ENCODE data around the gene TMIGD1. TPM values are rescaled to one million over a fixed set of nuclear protein-coding genes. Genes with fewer than 3 reads are reported as not detected.

Gene TMIGD1
- total RNA-seq, 2 experiments from 2014 or later = not detected

GRCh38 chr17:30302241-30302640 lies 31.6 kb downstream of the TMIGD1 start:
- Mint-ChIP-seq H3K9me3 (ENCODE audit: insufficient read depth) (no peaks in the 10 kb centered on the region), H3K4me3 (no peak overlapping the region), H3K4me1 (ENCODE audit: low read depth) (peaks cover 7% of the 10 kb centered on the region), H3K36me3 (ENCODE audit: low read depth) (no peaks in the 10 kb centered on the region), H3K27ac (no peak overlapping the region), H3K27me3 (ENCODE audit: low read depth) (peaks cover 2% of the 10 kb centered on the region)
- ChIA-PET CTCF (interaction anchor here (1.1 kb wide), 1 partner anchor 34 kb away, joined by 3 read pairs; no protein-coding TSS in a partner anchor), POLR2A (no interaction called here)
- ATAC-seq (no peak), DNase-seq (no peak)

- no peak for DNase-seq
- ChIA-PET CTCF (interaction anchor here (1.1 to 2.5 kb wide), 3 partner anchors 15 to 36 kb away, joined by 4 to 9 read pairs (median 5); no protein-coding TSS in a partner anchor), POLR2A (no interaction called here)
- ATAC-seq = no peak
- Mint-ChIP-seq H3K27ac (no peak overlapping the region), H3K36me3 (ENCODE audit: low read depth) (no peaks in the 10 kb centered on the region), H3K4me3 (no peak overlapping the region), H3K27me3 (ENCODE audit: low read depth) (peaks cover 1% of the 10 kb centered on the region), H3K4me1 (ENCODE audit: low read depth) (peaks cover 7% of the 10 kb centered on the region), H3K9me3 (ENCODE audit: insufficient read depth) (no peaks in the 10 kb centered on the region)
These were observed 33.0 kb downstream of the TMIGD1 start for GRCh38 chr17:30300818-30301217.

- H3K27ac Mint-ChIP-seq = no peak overlapping the region
- no peak for DNase-seq
- no peak for ATAC-seq
- H3K4me1 Mint-ChIP-seq (ENCODE audit: low read depth) = peaks cover 7% of the 10 kb centered on the region
- no peaks in the 10 kb centered on the region for H3K9me3 Mint-ChIP-seq (ENCODE audit: insufficient read depth)
- H3K4me3 Mint-ChIP-seq = no peak overlapping the region
- H3K27me3 Mint-ChIP-seq (ENCODE audit: low read depth) = no peaks in the 10 kb centered on the region
- CTCF ChIA-PET = interaction anchor here (0.9 to 2.5 kb wide), 3 partner anchors 24 to 37 kb away, joined by 3 to 9 read pairs (median 5); no protein-coding TSS in a partner anchor
- H3K36me3 Mint-ChIP-seq (ENCODE audit: low read depth) = no peaks in the 10 kb centered on the region
- POLR2A ChIA-PET = no interaction called here
These were observed 34.9 kb downstream of the TMIGD1 start for GRCh38 chr17:30299000-30299399.

GRCh38 chr17:30297715-30298114 lies 36.1 kb downstream of the TMIGD1 start:
- no peak for DNase-seq
- Mint-ChIP-seq H3K36me3 (ENCODE audit: low read depth) (no peaks in the 10 kb centered on the region), H3K27me3 (ENCODE audit: low read depth) (no peaks in the 10 kb centered on the region), H3K27ac (no peak overlapping the region), H3K9me3 (ENCODE audit: insufficient read depth) (no peaks in the 10 kb centered on the region), H3K4me1 (ENCODE audit: low read depth) (peaks cover 7% of the 10 kb centered on the region), H3K4me3 (no peak overlapping the region)
- ChIA-PET POLR2A (no interaction called here), CTCF (no interaction called here)
- ATAC-seq = no peak

GRCh38 chr17:30296499-30297080 lies 37.3 kb downstream of the TMIGD1 start:
- ATAC-seq (no peak), DNase-seq (no peak)
- Mint-ChIP-seq H3K36me3 (ENCODE audit: low read depth) (no peaks in the 10 kb centered on the region), H3K27ac (no peak overlapping the region), H3K4me3 (no peak overlapping the region), H3K9me3 (ENCODE audit: insufficient read depth) (no peaks in the 10 kb centered on the region), H3K27me3 (ENCODE audit: low read depth) (no peaks in the 10 kb centered on the region), H3K4me1 (ENCODE audit: low read depth) (peaks cover 11% of the 10 kb centered on the region)
- ChIA-PET POLR2A (no interaction called here), CTCF (interaction anchor here (1.1 to 2.2 kb wide), 2 partner anchors 40 to 43 kb away, joined by 4 to 8 read pairs; no protein-coding TSS in a partner anchor)

GRCh38 chr17:30292286-30292858 lies 41.5 kb downstream of the TMIGD1 start:
- H3K4me1 Mint-ChIP-seq (ENCODE audit: low read depth) = peaks cover 20% of the 10 kb centered on the region
- peak overlapping the region; percentile 53 for H3K27ac Mint-ChIP-seq
- no peaks in the 10 kb centered on the region for H3K27me3 Mint-ChIP-seq (ENCODE audit: low read depth)
- ATAC-seq (no peak), DNase-seq (peak; percentile 23)
- peak overlapping the region; percentile 52 for H3K4me3 Mint-ChIP-seq
- ChIA-PET CTCF (interaction anchor here (0.8 to 3.2 kb wide), 13 partner anchors 10 to 199 kb away, joined by 3 to 38 read pairs (median 5); no protein-coding TSS in a partner anchor), POLR2A (interaction anchor here (0.6 to 1.8 kb wide), 6 partner anchors 24 to 175 kb away, joined by 3 to 4 read pairs (median 3); partner anchors contain the start of genes NSRP1 and TMIGD1)
- no peaks in the 10 kb centered on the region for H3K9me3 Mint-ChIP-seq (ENCODE audit: insufficient read depth)
- peaks cover 10% of the 10 kb centered on the region for H3K36me3 Mint-ChIP-seq (ENCODE audit: low read depth)

GRCh38 chr17:30291543-30292285 lies 42.1 kb downstream of the TMIGD1 start, which contains the start of gene BLMH:
BLMH (minus strand) TSS chr17:30291944; CDS start chr17:30291819, 125 bp downstream.
- Mint-ChIP-seq H3K27ac (peak within 1 kb of the TSS; percentile 84), H3K4me1 (ENCODE audit: low read depth) (peaks cover 20% of the 10 kb centered on the region), H3K4me3 (peak within 1 kb of the TSS; percentile 91), H3K9me3 (ENCODE audit: insufficient read depth) (no peaks in the 10 kb centered on the region), H3K27me3 (ENCODE audit: low read depth) (no peaks in the 10 kb centered on the region), H3K36me3 (ENCODE audit: low read depth) (peaks cover 15% of the 10 kb centered on the region)
- DNase-seq (peak; percentile 85), ATAC-seq (peak; percentile 91)
- CTCF ChIA-PET = interaction anchor here (0.8 to 3.2 kb wide), 15 partner anchors 9 to 198 kb away, joined by 3 to 38 read pairs (median 5); no protein-coding TSS in a partner anchor
- POLR2A ChIA-PET = interaction anchor here (0.6 to 1.8 kb wide), 13 partner anchors 9 to 175 kb away, joined by 3 to 5 read pairs (median 3); partner anchors contain the start of genes NSRP1 and TMIGD1

- peak; percentile 54 for DNase-seq
- H3K27me3 Mint-ChIP-seq (ENCODE audit: low read depth) = no peaks in the 10 kb centered on the region
- ATAC-seq = peak; percentile 54
- peak overlapping the region; percentile 84 for H3K27ac Mint-ChIP-seq
- H3K4me1 Mint-ChIP-seq (ENCODE audit: low read depth) = peaks cover 20% of the 10 kb centered on the region
- H3K36me3 Mint-ChIP-seq (ENCODE audit: low read depth) = peaks cover 20% of the 10 kb centered on the region
- ChIA-PET CTCF (interaction anchor here (1.0 to 3.2 kb wide), 10 partner anchors 12 to 182 kb away, joined by 3 to 38 read pairs (median 6); no protein-coding TSS in a partner anchor), POLR2A (interaction anchor here (0.8 to 1.8 kb wide), 11 partner anchors 8 to 174 kb away, joined by 3 to 5 read pairs (median 3); partner anchors contain the start of gene NSRP1)
- H3K9me3 Mint-ChIP-seq (ENCODE audit: insufficient read depth) = no peaks in the 10 kb centered on the region
- H3K4me3 Mint-ChIP-seq = peak overlapping the region; percentile 91
These were observed 42.9 kb downstream of the TMIGD1 start for GRCh38 chr17:30290696-30291542.

DNA sequence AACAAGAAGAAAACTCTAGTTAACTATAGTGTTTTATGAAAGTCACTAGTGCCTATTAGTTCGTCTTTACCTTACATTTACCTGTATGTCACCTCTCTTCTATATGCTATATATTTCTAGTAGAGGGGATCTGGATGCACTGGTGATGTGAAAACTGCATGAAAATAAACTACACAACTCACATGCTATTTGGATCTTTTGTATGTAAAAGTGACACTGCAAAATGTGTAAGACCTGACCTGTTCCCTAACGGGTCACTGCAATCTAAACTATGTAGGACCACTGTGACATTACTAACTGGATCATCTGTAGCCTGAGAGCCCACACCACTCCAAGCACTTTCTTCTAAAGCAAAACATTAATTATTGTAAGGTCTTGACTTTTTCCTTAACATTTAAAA lies 43.8 kb downstream of the TMIGD1 start:
- peak overlapping the region; percentile 91 for H3K4me3 Mint-ChIP-seq
- no peaks in the 10 kb centered on the region for H3K27me3 Mint-ChIP-seq (ENCODE audit: low read depth)
- H3K27ac Mint-ChIP-seq = no peak overlapping the region
- peaks cover 20% of the 10 kb centered on the region for H3K4me1 Mint-ChIP-seq (ENCODE audit: low read depth)
- ATAC-seq (no peak), DNase-seq (no peak)
- H3K36me3 Mint-ChIP-seq (ENCODE audit: low read depth) = peaks cover 28% of the 10 kb centered on the region
- ChIA-PET CTCF (interaction anchor here (1.0 to 3.2 kb wide), 6 partner anchors 33 to 176 kb away, joined by 3 to 38 read pairs (median 5); no protein-coding TSS in a partner anchor), POLR2A (no interaction called here)
- no peaks in the 10 kb centered on the region for H3K9me3 Mint-ChIP-seq (ENCODE audit: insufficient read depth)

GRCh38 chr17:30279156-30279555 lies 54.7 kb downstream of the TMIGD1 start:
- Mint-ChIP-seq H3K27me3 (ENCODE audit: low read depth) (no peaks in the 10 kb centered on the region), H3K9me3 (ENCODE audit: insufficient read depth) (no peaks in the 10 kb centered on the region), H3K36me3 (ENCODE audit: low read depth) (peaks cover 44% of the 10 kb centered on the region), H3K4me3 (no peak overlapping the region), H3K4me1 (ENCODE audit: low read depth) (peaks cover 4% of the 10 kb centered on the region), H3K27ac (no peak overlapping the region)
- ATAC-seq = no peak
- DNase-seq = no peak
- ChIA-PET CTCF (interaction anchor here (0.9 to 2.3 kb wide), 6 partner anchors 13 to 174 kb away, joined by 3 to 14 read pairs (median 6); partner anchors contain the start of gene BLMH), POLR2A (no interaction called here)

DNA sequence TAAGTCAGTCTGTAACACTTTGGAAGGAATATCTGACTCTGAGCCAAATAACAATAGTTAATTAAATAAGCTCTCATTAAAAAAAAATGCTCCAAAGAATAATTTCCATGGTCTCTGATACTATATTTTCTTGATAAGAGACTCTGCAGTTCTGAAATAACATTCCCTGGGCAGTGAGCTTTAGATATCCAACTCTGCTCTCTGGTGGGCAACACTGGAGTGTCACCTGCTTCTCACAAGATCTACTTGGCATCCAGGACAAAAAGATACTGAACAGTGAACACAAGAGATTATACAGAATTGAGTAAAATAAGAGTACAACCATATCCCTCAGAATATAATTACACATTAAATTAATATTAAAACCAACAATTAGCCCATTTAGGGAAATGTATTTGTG lies 55.8 kb downstream of the TMIGD1 start:
- no peak overlapping the region for H3K27ac Mint-ChIP-seq
- no peak for ATAC-seq
- H3K9me3 Mint-ChIP-seq (ENCODE audit: insufficient read depth) = no peaks in the 10 kb centered on the region
- DNase-seq = no peak
- CTCF ChIA-PET = interaction anchor here (1.1 to 2.3 kb wide), 3 partner anchors 10 to 173 kb away, joined by 3 to 14 read pairs (median 6); no protein-coding TSS in a partner anchor
- POLR2A ChIA-PET = no interaction called here
- H3K4me3 Mint-ChIP-seq = no peak overlapping the region
- peaks cover 48% of the 10 kb centered on the region for H3K36me3 Mint-ChIP-seq (ENCODE audit: low read depth)
- peaks cover 4% of the 10 kb centered on the region for H3K4me1 Mint-ChIP-seq (ENCODE audit: low read depth)
- no peaks in the 10 kb centered on the region for H3K27me3 Mint-ChIP-seq (ENCODE audit: low read depth)

Measured in activated CD8-positive, alpha-beta T cell treated with anti-CD3 and anti-CD28 coated beads, Interleukin-2, amount 10 ng/mL, durations not matched to agents 7 days and 5 days (primary cell).